A549 (cell line): Measurements from ENCODE around the gene TSPAN15. TPM values are rescaled to one million over a fixed set of nuclear protein-coding genes. Genes with fewer than 3 reads are reported as not detected.

Experiments
- ATAC-seq, 2 experiments: fragments of 200-7000 bp in 1 of 2; fragments of >200 bp in 1 of 2; cut with Nextera tagmentation in 1 of 2; cut with Tn5 transposase in 1 of 2; 3 replicates each; pipeline versions ENCODE4 v1.8.0 to v1.9.1; 2018 to 2020; ENCODE audit warnings: mild to moderate bottlenecking in 1 of 2, moderate library complexity in 1 of 2
- CTCF ChIA-PET: fragments of 300-600 bp; sonication (Branson Sonifier 250); formaldehyde crosslinking; extraction: SDS; loops from one replicate; lab custom pipeline; 2021; ENCODE audit warnings: antibody characterized with exemption, inconsistent platforms; lab: Yijun Ruan, JAX
- POLR2A ChIA-PET: fragments of 350-600 bp; formaldehyde crosslinking; extraction: SDS; loops from one replicate; lab custom pipeline; 2021; ENCODE audit warnings: antibody characterized with exemption, inconsistent platforms; lab: Yijun Ruan, JAX
- DNase-seq, 2 experiments: peaks; one replicate each; pipeline versions ENCODE4 v3.0.0 to v3.0.0-alpha.2; 2011 to 2016; ENCODE audit warnings: low read depth in 1 of 2, low spot score in 1 of 2
- FAIRE-seq: peaks from 2 replicates; lab custom pipeline; 2011; peaks lifted over from hg19 to GRCh38; lab: Jason Lieb, UNC
- H3K27ac ChIP-seq, 2 experiments: fragments of >200 bp; sonication (Bioruptor Twin); formaldehyde crosslinking; 3 replicates each; pipeline ENCODE4 v1.5.1; 2016 to 2017
- H3K4me1 ChIP-seq: fragments of >200 bp; sonication (Bioruptor Twin); formaldehyde crosslinking; 3 replicates; pipeline ENCODE4 v1.6.1; 2016
- H3K4me2 ChIP-seq: fragments of >200 bp; sonication (Bioruptor Twin); formaldehyde crosslinking; 3 replicates; pipeline ENCODE4 v1.6.1; 2016
- H3K4me3 ChIP-seq: fragments of >200 bp; sonication (Bioruptor Twin); formaldehyde crosslinking; 3 replicates; pipeline ENCODE4 v1.5.1; 2016
- H3K9me3 ChIP-seq: fragments of >200 bp; sonication (Bioruptor Twin); formaldehyde crosslinking; 3 replicates; pipeline ENCODE4 v1.6.1; 2016
- BHLHE40 ChIP-seq: IDR thresholded peaks from 2 replicates; pipeline ENCODE4 v1.6.1; 2012; ENCODE audit warnings: low read depth, low read length, inconsistent platforms
- CEBPB ChIP-seq, 2 experiments: fragments of >200 bp in 1 of 2; sonication (Bioruptor Twin) in 1 of 2; formaldehyde crosslinking in 1 of 2; IDR thresholded peaks; 2 replicates each; pipeline ENCODE4 v1.6.1; 2012 to 2016
- CHD4 ChIP-seq: fragments of 200-600 bp; sonication (generic); IDR thresholded peaks from 2 replicates; pipeline ENCODE4 v1.6.1; 2016; ENCODE audit warnings: antibody characterized with exemption, mild to moderate bottlenecking, borderline replicate concordance
- CTCF ChIP-seq: fragments of >200 bp; sonication (Bioruptor Twin); formaldehyde crosslinking; IDR thresholded peaks from 3 replicates; pipeline ENCODE4 v1.5.1; 2016
- EHF ChIP-seq: fragments of 250-450 bp; sonication (Bioruptor Pico); IDR thresholded peaks from 2 replicates; pipeline ENCODE4 v1.5.0; 2020; ENCODE audit warnings: mild to moderate bottlenecking
- ELK1 ChIP-seq: fragments of 150-350 bp; IDR thresholded peaks from 2 replicates; pipeline ENCODE4 v1.6.1; 2014; ENCODE audit warnings: low read depth, mild to moderate bottlenecking, low read length
- EP300 ChIP-seq, 2 experiments: fragments of >200 bp; sonication (Bioruptor Twin); formaldehyde crosslinking; IDR thresholded peaks; 2 replicates in 1 of 2; 3 replicates in 1 of 2; pipeline ENCODE4 v1.6.1; 2016 to 2017
- ESRRA ChIP-seq: fragments of 150-350 bp; IDR thresholded peaks from 2 replicates; pipeline ENCODE4 v1.6.1; 2014; ENCODE audit warnings: mild to moderate bottlenecking, low read length, borderline replicate concordance
- FOXS1 ChIP-seq: fragments of 250-450 bp; sonication (Bioruptor Pico); IDR thresholded peaks from 2 replicates; pipeline ENCODE4 v1.5.0; 2020; ENCODE audit warnings: mild to moderate bottlenecking, moderate library complexity
- HEYL ChIP-seq: fragments of 250-450 bp; sonication (Bioruptor Pico); IDR thresholded peaks from 2 replicates; pipeline ENCODE4 v1.8.0; 2021; ENCODE audit warnings: mild to moderate bottlenecking, moderate library complexity
- JUNB ChIP-seq: fragments of >200 bp; sonication (Bioruptor Twin); formaldehyde crosslinking; IDR thresholded peaks from 2 replicates; pipeline ENCODE4 v1.6.1; 2016
- MYC ChIP-seq: IDR thresholded peaks from 2 replicates; pipeline ENCODE4 v1.6.1; 2012; ENCODE audit warnings: mild to moderate bottlenecking, inconsistent platforms, low read length, improper control_type of control experiment, borderline replicate concordance
- POLR2A ChIP-seq: IDR thresholded peaks from 2 replicates; pipeline ENCODE4 v1.6.1; 2012; ENCODE audit warnings: mild to moderate bottlenecking, low read length
- POLR2AphosphoS2 ChIP-seq: conservative IDR thresholded peaks from 2 replicates; pipeline ENCODE4 v1.6.1; 2012; ENCODE audit warnings: low read length, improper control_type of control experiment, inconsistent platforms
- RCOR1 ChIP-seq: fragments of 150-350 bp; IDR thresholded peaks from 2 replicates; pipeline ENCODE4 v1.6.1; 2014; ENCODE audit warnings: antibody characterized with exemption, low read length, low read depth
- RNF2 ChIP-seq: fragments of 200-600 bp; sonication (generic); IDR thresholded peaks from 2 replicates; pipeline ENCODE4 v1.6.1; 2016; ENCODE audit warnings: low read depth, mild to moderate bottlenecking, antibody characterized with exemption, moderate library complexity, borderline replicate concordance
- TP53 ChIP-seq: fragments of 250-450 bp; sonication (Bioruptor Pico); IDR thresholded peaks from 2 replicates; pipeline ENCODE4 v1.5.0; 2021; ENCODE audit warnings: mild to moderate bottlenecking, moderate library complexity
- ZC3H11A ChIP-seq: fragments of 450-650 bp; IDR thresholded peaks from 2 replicates; pipeline ENCODE4 v1.6.1; 2014; ENCODE audit warnings: antibody characterized with exemption, mild to moderate bottlenecking
- ZFP36 ChIP-seq: fragments of 450-650 bp; IDR thresholded peaks from 2 replicates; pipeline ENCODE4 v1.6.1; 2014; ENCODE audit warnings: borderline replicate concordance; ENCODE audit not compliant: partially characterized antibody
- WGBS: methylation state at CpG from one replicate; pipeline ENCODE4 v1.1.6; 2017; ENCODE audit errors: missing lambda C conversion rate; 5-methylcytosine and 5-hydroxymethylcytosine counted together
- polyA plus RNA-seq, 4 experiments: library from polyadenylated mRNA; depleted of rRNA in 3 of 4; stranded (reverse); fragments of >200 nt; fragmentation: RNase III in 1 of 4; extraction: RNeasy Plus Mini Kit Qiagen cat#74134 plus additional on column Dnase treatment in 1 of 4; gene quantifications; 2 replicates in 3 of 4; 3 replicates in 1 of 4; pipeline ENCODE4 v1.2.3, GENCODE V29; 2011 to 2017
- TF ChIP-seq, protein P1 (sequence below): fragments of 250-450 bp; sonication (Bioruptor Pico); IDR thresholded peaks from 2 replicates; pipeline ENCODE4 v1.5.0; 2020; ENCODE audit warnings: low read depth, mild to moderate bottlenecking, moderate library complexity
- TF ChIP-seq, protein P2 (sequence below): fragments of 450-650 bp; IDR thresholded peaks from 2 replicates; pipeline ENCODE4 v1.6.1; 2014; ENCODE audit warnings: antibody characterized with exemption
- TF ChIP-seq, protein P3 (sequence below): IDR thresholded peaks from 2 replicates; pipeline ENCODE4 v1.6.1; 2012
- TF ChIP-seq, protein P4 (sequence below): IDR thresholded peaks from 2 replicates; pipeline ENCODE4 v1.6.1; 2012; ENCODE audit warnings: low read depth, borderline replicate concordance

TSPAN15 gene
- polyA plus RNA-seq, 2 of the 4 experiments (the other 2 are of a cell fraction) = 49.3 to 89.6 TPM

DNA sequence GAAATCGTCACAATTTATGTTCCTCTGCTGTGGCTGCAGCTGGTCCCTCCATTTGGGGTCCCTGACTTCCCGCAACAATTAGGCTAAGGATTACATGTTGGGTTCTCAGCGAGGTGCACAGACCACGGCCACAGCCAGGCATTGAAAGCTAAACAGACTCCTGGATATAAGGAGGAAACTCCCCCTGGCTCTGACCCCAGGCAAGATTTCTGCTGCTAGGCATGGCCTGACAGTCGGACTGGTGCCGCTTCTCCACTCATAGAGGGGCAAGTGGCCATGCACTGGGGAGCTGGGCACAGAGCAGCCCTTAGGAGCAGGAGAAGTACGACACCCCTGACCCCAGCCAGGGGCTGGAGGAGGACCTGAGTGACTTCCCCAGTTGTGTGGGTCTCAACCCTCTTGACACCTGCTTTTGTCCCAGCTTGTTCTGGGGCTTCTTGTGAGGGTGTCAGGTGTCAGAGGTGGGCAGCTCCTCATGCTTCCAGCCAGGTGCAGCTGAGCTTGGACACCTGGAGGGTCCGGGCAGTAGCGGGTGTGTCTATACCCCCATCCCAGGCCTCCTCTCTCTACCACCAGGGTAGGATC is 38.3 kb downstream of the TSPAN15 start (continued):
- TF ChIP-seq, protein P1, sequence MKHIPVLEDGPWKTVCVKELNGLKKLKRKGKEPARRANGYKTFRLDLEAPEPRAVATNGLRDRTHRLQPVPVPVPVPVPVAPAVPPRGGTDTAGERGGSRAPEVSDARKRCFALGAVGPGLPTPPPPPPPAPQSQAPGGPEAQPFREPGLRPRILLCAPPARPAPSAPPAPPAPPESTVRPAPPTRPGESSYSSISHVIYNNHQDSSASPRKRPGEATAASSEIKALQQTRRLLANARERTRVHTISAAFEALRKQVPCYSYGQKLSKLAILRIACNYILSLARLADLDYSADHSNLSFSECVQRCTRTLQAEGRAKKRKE (CRISPR knock-in tag) = no peak
- TF ChIP-seq RNF2 (no peak), HEYL (no peak), ELK1 (no peak), EHF (CRISPR knock-in tag) (no peak), EP300 (IDR thresholded peaks at IDR 0.05) (no peak)

DNA sequence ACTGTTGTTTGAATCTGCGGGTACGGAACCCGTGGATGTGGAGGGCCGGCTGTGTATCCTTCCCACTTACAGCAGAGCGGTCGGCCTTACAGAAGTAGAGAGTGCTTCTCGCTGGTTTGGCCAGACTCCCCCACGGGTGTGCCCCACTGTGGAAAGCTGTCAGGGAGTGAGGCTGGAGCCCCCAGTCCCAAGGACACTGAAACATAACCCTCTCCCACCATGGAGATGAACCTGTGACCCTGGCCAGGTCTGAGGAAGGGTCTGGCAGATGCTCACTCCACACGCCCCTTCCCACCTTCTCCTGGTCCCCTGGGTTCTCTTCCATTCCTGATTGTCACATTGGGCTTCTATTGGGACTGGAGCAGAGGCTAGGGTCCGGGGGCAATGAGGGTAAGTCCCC is 39.6 kb downstream of the TSPAN15 start:
- Histone ChIP-seq H3K27ac (no peak overlapping the region), H3K4me1 (no peaks in the 10 kb centered on the region), H3K9me3 (no peaks in the 10 kb centered on the region), H3K4me3 (no peak overlapping the region), H3K4me2 (no peak overlapping the region)
- POLR2A ChIA-PET = no interaction called here
- DNase-seq = no peak
- CTCF ChIA-PET = interaction anchor here (0.8 to 2.7 kb wide), 2 partner anchors 25 to 63 kb away, joined by 3 to 9 read pairs; no protein-coding TSS in a partner anchor
- 94% methylated on average over 10 of the region's 10 CpGs for WGBS
- no peak for FAIRE-seq
- ATAC-seq = no peak
- TF ChIP-seq, protein P2, sequence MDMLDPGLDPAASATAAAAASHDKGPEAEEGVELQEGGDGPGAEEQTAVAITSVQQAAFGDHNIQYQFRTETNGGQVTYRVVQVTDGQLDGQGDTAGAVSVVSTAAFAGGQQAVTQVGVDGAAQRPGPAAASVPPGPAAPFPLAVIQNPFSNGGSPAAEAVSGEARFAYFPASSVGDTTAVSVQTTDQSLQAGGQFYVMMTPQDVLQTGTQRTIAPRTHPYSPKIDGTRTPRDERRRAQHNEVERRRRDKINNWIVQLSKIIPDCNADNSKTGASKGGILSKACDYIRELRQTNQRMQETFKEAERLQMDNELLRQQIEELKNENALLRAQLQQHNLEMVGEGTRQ = no peak
- TF ChIP-seq CTCF = no peak
- TF ChIP-seq POLR2AphosphoS2 = no peak
- TF ChIP-seq POLR2A = no peak
- TF ChIP-seq ELK1 = no peak
- no peak for TF ChIP-seq CHD4
- TF ChIP-seq JUNB = no peak
- no peak for TF ChIP-seq MYC
- TF ChIP-seq RCOR1 = no peak
- TF ChIP-seq CEBPB (IDR thresholded peaks at IDR 0.05) = no peak
- TF ChIP-seq TP53 (CRISPR knock-in tag) = no peak
- TF ChIP-seq ZC3H11A = no peak
- TF ChIP-seq ZFP36 = no peak
- no peak for TF ChIP-seq ESRRA
- no peak for TF ChIP-seq FOXS1 (CRISPR knock-in tag)
- TF ChIP-seq, protein P3, sequence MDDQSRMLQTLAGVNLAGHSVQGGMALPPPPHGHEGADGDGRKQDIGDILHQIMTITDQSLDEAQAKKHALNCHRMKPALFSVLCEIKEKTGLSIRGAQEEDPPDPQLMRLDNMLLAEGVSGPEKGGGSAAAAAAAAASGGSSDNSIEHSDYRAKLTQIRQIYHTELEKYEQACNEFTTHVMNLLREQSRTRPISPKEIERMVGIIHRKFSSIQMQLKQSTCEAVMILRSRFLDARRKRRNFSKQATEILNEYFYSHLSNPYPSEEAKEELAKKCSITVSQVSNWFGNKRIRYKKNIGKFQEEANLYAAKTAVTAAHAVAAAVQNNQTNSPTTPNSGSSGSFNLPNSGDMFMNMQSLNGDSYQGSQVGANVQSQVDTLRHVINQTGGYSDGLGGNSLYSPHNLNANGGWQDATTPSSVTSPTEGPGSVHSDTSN = no peak
- TF ChIP-seq, protein P4, sequence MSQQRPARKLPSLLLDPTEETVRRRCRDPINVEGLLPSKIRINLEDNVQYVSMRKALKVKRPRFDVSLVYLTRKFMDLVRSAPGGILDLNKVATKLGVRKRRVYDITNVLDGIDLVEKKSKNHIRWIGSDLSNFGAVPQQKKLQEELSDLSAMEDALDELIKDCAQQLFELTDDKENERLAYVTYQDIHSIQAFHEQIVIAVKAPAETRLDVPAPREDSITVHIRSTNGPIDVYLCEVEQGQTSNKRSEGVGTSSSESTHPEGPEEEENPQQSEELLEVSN = no peak
- TF ChIP-seq BHLHE40 = no peak
